Stimulated activated CD8-positive, alpha-beta memory T cell treated with anti-CD3 and anti-CD28 coated beads, Interleukin-15, amount 100 ng/mL, for 1 hour (primary cell): Measurements from ENCODE around the gene C3orf52.
"Not testable (repeated sequence)": the region's sequence is repeated elsewhere in the genome, so short reads cannot be mapped to it uniquely, and the experiment has no call there.

Experiments
- DNase-seq: peaks from one replicate; pipeline ENCODE4 v3.0.0-alpha.2; 2020; ENCODE audit warnings: low read depth

Gene C3orf52

GRCh38 chr3:112086076-112086854, at the start of gene C3orf52:
TSS of gene C3orf52 (plus strand) at chr3:112086389. CDS start at chr3:112086408, 19 bp downstream.
- DNase-seq: no peak

DNA sequence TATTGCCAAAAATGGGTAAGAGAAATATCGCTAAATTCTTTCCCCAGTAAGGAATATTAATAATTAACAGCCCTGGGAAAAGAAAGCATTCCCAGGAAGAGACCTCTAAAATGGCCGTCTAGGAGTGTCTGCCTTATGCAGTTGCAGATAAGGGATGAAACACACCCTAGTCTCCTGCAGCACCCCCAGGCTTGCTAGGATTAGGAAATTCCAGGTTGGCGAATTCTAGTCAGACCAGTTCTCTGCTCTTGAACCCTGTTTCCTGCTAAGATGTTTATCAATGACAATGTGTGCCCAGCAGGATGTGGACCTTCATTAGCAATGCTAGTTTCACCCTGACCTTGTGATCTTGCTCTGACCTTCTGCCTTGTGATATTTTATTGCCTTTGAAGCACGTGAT, 49.0 kb upstream of the C3orf52 start:
- not testable (repeated sequence) for DNase-seq

- no peak for DNase-seq
These were observed 47.3 kb upstream of the C3orf52 start for GRCh38 chr3:112038863-112039262.

DNA sequence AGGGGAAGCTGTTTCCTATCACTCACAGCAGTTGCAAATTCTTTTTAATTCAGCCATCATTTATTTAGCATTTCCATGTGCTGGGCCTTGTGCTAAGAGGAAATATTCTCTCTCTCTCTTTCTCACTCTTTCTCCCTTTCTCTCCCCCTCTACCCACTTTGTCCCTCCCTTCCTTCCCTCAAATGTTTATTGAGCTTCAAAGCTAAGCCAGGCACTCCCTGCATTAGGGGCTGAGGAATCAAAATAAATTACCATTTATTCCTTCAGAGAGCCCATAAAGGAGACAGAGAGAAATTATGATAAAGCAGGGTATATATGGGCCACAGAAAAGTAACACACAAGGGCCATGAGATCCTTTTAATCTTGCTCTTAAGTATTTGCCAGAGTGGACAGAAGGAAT, 44.9 kb upstream of the C3orf52 start:
- DNase-seq: no peak

DNA sequence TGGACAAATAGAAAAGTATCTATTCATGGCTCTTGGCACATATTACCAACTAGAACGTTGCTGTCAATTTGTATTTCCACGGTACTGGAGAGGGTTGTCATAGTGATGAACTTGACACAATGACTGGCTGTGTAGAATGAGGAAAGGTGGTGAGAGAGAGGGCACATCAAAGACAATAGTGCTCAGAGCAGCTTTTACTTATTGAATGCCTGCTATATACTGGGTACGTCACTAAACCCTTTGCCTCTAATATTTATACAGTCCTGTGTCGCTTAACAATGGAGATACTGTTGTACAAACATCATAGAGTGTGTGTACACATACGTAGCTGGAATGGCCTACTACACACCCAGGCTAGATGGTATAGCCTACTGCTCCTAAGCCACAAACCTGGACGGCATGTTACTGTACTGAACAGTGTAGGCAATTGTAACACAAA, 43.3 kb upstream of the C3orf52 start:
- DNase-seq: no peak

DNA sequence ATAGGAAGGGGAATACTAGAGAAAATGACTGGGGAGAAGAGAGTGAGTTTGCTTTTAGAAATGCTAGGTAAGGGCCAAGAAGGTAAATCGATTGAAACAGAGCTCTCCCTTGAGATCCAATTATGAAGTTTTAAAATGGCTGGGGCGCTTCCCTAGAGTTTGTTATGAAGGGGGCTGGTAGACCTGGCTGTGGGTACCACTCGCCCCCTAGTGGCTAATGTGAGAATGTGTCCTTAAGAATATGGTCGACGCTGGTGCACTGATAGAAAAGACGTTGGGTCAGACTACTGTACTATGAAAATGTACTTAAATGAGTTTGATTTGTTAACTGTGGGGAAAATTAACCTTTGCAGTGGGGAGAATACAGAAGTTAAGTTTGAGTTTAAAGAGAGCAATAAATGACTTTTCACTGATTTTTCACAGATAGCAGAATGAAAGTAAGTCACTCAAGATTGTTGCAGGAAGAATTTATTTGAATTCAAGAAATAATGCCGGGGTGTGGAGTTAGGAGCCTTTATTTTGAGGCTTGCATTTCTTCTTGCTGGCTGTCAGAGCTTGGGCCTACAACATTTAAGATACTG, 42.5 kb upstream of the C3orf52 start:
- DNase-seq: peak; percentile 10

DNA sequence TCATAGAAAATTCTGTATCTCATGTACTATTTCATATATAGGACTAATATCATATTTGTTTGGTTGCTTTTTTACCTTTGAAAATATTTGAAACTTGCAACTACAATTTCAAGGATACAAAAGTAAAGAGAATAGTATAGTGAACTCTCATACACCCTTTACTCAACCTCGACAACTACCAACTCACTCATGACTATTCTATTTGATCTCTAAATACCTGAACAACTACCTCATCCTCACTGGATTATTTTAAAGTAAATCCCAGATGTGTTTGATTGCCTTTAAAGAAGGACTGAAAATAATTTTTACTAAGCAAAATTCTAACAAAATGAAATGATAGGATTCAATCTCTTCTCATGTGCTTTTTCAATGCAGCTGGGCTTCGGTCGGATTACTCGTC, 39.6 kb upstream of the C3orf52 start:
- DNase-seq: no peak

GRCh38 chr3:112047264-112047663, 38.9 kb upstream of the C3orf52 start:
- DNase-seq: no peak

- no peak for DNase-seq
These were observed 37.3 kb upstream of the C3orf52 start for GRCh38 chr3:112048911-112049310.

GRCh38 chr3:112053229-112053628, 33.0 kb upstream of the C3orf52 start:
- DNase-seq: no peak

DNA sequence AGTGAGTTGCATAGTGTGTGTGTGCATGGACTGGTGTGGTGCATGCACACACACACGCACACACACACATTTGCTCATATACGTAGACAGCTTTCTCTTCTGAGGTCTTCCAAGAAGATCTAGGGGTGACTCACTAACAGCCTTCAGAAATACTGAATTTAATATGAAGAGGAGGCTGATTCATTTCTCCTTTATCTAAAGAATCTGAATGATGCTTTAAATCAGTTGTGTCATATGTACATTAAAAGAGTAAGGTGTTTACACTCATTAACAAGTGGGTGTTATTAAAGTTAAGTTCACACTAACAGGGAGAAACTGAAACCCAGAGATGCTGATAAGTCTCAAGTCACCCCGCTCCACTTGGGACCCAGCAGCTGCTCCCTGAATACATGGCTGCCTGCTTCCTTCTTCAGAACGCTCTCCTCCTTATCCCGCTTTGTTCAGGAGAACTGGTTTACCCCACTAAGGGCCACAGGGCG, 29.7 kb upstream of the C3orf52 start:
- DNase-seq: no peak

GRCh38 chr3:112059497-112059896, 26.7 kb upstream of the C3orf52 start:
- DNase-seq: no peak

DNA sequence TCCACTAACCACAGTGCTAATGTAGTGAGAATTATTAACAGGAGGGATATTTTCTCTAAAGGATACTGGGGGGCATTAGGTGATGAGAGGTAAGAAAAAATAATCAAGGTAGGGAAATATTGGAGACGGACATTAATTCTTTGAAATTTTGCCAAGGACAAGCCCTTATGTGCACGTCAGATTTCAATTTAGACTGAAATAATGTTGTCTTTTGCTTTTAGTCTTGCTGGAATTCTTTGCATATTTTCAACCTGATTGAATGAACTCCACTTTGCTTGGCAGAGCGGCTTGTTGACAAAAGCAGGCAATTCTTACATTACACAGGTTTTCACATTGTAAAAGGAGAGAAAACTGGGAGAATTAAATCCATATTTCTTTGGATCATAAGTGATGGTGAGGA, 25.0 kb upstream of the C3orf52 start:
- DNase-seq: no peak

DNA sequence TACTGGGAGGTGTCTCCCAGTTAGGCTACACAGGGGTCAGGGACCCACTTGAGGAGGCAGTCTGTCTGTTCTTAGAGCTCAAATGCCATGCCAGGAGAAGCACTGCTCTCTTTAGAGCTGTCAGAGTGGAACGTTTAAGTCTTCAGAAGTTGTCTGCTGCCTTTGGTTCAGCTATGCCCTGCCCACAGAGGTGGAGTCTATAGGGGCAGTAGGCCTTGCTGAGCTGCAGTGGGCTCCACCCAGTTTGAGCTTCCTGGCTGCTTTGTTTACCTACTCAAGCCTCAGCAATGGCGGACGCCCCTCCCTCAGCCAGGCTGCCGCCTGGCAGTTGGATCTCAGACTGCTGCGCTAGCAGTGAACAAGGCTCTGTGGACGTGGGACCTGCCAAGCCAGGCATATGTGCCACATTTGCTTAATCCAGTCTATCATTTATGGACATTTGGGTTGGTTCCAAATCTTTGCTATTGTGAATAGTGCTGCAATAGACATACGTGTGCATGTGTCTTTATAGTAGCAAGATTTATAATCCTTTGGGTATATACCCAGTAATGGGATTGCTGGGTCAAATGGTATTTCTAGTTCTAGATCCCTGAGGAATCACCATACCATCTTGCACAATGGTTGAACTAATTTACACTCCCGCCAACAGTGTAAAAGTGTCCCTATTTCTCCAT, 13.7 kb upstream of the C3orf52 start:
- not testable (repeated sequence) for DNase-seq

DNA sequence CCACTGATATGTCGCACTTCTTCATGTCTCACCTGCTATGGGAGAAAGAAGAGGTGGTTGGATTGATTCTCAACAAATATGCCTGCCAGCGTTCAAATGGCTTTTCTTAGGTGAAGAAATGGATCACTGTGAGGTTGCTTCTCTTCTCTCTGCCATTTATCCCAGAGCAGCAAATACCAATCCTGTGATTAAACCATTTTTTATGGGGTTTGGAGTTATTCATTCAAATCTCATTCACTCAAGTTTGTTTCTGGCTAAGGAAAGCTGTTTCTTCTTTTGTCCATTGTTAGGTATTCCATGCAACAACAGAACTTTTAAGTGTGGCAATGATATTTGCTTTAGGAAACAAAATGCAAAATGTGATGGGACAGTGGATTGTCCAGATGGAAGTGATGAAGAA, 12.2 kb upstream of the C3orf52 start:
- DNase-seq: no peak

DNA sequence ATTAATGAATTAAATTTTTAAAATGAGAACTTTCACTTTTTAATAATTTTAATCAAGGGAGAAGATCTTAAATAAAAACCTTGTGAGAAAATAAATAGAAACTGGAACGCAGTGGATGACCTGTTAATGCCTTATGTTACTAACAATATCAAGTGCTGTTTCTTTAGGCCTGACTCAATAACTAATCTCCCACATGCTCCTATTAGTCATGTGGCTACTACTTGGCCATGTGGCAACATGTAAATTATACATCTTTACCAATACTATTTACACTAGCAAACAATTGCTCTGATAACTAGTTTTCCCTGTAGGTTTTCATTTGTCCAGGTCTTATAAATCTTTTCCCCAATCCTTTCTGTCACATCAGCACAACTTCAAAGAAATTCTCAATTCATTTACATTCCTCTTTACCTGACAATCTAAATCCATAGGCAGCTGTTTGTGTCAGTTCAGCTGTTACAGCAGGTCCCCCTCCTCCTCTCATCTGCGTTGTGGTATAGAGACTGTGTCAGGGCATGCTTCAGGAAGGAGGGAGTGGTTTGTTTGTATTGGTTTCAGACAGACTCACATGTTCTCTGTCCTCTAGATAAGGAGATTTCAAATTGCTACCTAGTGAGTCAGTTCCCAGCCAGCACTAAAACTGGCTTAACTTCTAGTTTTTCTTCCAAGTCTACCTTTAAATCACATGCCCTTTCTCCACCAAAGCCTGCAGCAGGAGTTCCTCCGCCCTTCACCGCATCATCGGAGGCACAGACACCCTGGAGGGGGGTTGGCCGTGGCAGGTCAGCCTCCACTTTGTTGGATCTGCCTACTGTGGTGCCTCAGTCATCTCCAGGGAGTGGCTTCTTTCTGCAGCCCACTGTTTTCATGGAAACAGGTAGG, 11.3 kb upstream of the C3orf52 start:
- no peak for DNase-seq

DNA sequence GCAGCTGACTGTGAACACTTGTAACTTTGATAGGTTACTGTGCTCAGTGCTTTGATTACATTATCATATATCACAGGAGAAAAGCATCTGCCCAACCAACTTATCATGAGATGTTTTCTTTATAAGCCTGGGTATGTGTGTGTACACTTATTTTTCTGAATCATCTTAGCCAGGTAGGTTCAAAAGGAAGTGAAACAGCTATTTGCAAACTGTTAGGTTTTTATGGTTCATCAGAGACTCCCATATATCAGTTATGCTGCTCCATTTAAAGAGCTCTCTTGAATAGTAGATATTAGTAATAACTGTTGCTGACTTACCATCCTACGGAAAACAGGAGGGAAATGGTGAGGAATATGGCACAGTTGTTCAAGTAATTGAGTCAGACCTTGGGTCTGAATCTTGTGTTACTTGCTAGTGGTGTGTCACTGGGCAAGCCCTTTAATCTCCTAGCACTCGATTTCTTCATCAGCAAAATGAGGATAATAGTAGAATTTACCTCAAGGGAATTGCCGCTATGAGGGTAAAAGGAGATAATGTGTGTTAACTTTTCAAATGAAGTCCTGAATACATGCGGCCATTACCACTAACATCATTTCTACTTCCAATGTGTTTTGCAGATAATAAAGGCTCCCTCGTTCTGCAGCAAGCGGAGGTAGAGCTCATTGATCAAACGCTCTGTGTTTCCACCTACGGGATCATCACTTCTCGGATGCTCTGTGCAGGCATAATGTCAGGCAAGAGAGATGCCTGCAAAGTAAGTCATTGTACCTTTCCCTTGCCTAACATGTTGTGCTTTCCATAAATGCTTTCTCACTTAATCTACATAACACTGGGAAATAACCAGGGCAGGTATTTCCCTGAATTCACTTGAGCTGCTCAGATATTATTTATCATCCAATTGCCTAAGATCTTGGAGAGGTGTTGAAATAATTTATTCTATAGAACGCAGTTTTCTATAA, 7.8 kb upstream of the C3orf52 start:
- no peak for DNase-seq

GRCh38 chr3:112083239-112083638, 3.0 kb upstream of the C3orf52 start:
- DNase-seq: no peak

DNA sequence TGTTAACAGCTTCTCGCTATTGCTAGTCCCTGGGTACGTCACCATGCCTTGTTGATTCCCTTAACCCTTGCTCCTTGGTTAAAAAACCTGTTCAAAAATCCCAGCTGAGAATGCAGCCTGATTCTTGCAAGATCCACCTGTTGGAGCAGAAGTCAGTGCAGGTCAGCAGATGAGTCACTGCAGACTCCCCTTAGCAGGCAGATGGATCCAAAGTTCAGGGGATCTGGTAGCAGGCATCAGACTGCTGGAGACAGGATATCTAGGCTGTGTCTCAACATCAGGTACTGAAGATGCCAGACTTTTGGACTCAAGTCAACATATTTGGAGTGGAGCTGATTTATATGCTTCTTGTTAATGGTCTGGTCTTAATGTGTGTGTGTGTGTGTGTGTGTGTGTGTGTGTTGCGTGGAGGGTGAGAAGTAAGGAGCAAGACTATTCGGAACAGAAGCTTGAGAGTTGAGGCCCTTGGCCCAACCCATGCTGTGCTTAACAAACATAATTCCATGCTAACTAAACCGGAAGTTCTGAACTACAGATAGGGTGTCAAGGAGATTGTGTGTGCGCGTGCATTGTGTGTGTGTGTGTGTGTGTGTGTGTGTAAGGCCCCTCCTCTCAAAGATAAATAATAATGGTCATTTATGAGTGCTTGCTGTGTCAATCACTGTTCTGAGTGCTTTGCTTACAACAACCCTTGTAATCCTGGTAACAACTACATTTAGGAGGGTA, 1.0 kb upstream of the C3orf52 start:
- no peak for DNase-seq

GRCh38 chr3:112085735-112086075, 484 bp upstream of the C3orf52 start:
- no peak for DNase-seq
